ENCODE measurements around the gene CDR2L. TPM values are rescaled to one million over a fixed set of nuclear protein-coding genes. Genes with fewer than 3 reads are reported as not detected.
"Not testable (repeated sequence)": the region's sequence is repeated elsewhere in the genome, so short reads cannot be mapped to it uniquely, and the experiment has no call there.

Gene CDR2L
- total RNA-seq, 1 experiment from 2014 or later, result 3.8 TPM

DNA sequence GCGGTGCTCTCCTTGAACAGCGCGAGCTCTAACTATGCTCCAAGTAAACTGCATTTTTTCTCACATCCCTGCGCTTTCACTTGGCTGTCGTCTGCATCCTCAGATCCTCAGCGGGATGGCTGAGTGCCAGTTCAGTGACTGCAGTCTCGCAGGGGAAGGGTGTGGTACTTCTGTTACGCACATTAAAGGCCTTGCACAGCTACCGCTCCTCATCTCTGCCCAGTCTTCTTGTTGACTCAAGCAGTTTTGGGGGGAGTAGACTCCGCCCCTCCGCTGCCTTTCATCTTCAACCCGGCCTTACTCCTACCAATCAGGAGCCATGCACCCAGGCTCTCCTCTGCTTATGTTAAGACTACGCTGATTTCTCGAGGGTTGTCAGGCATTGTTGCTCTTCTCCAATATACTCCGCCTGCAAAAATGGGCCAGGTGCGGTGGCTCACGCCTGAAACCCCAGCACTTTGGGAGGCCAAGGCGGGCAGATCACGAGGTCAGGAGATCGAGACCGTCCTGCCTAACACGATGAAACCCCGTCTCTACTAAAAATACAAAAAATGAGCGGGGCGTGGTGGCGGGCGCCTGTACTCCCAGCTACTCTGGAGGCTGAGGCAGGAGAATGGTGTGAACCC, 49.3 kb downstream of the CDR2L start:
- DNase-seq (ENCODE audit: low read depth), result no peak

DNA sequence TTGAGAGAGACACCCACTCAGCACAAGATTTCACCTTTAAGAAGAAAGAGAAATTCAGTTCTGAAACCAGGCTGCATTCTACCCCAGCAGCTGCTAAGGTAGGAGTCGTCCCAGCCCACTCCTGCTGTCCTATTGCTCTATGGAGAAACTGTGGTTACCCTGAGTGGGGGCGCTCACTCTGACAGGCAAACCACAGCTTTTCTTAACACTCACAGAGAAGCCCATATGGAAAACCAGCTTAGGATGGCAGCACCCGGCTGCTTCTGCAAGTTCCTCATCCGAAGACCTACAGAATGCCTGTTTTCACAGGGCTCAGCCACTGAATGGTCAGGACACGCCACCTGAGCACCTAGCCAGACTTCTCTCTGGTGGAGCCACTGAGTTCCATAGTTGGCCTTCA, 51.8 kb downstream of the CDR2L start:
- DNase-seq (ENCODE audit: low read depth), result no peak

DNA sequence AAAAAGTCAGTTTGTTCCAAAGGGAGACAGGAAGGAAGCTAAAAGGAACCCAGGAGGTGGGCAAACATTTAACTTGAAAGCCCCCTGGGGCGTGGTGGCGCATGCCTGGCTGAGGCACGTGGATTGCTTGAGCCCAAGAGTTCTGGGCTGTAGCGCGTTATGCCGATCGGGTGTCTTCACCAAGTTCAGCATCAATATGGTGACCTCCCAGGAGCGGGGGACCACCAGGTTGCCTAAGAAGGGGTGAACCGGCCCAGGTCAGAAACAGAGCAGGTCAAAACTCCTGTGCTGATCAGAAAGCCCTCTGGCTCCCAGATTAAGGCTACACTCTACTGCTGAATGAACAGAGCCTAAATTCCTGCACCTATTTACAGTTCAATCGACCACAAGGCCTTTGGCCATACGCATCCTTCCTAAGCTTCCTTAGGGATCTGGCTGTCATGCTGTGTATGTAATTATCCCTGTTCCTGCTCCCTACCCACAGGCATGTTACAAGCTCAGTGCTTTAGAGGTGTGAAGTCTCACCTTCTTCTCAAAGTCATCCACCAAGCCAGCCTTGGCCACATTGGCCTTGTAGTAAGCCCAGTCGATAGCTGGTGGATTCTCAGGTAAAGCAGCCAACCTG, 54.3 kb downstream of the CDR2L start:
- DNase-seq (ENCODE audit: low read depth), result no peak

DNA sequence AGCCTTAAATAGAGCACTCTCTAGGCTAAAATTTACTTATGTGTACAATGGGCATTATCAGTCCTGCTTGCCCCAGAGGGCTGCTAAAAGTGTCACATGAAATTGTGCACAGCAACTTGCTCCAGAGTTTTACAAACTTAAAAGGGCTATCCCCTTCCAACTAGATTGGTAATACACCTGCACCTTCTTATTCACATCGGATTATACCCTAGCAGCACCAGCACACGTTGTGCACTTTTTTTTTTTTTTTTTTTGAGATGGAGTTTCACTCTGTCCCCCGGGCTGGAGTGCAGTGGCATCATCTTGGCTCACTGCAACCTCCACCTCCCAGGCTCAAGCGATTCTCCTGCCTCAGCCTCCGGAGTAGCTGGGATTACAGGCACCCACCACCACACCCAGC, 56.4 kb downstream of the CDR2L start:
- DNase-seq (ENCODE audit: low read depth), result not testable (repeated sequence)

- no peak for DNase-seq (ENCODE audit: low read depth)
Observed at GRCh38 chr17:75044716-75045115, 57.3 kb downstream of the CDR2L start.

- DNase-seq (ENCODE audit: low read depth), result not testable (repeated sequence)
Observed at GRCh38 chr17:75045946-75046406, 58.5 kb downstream of the CDR2L start.

DNA sequence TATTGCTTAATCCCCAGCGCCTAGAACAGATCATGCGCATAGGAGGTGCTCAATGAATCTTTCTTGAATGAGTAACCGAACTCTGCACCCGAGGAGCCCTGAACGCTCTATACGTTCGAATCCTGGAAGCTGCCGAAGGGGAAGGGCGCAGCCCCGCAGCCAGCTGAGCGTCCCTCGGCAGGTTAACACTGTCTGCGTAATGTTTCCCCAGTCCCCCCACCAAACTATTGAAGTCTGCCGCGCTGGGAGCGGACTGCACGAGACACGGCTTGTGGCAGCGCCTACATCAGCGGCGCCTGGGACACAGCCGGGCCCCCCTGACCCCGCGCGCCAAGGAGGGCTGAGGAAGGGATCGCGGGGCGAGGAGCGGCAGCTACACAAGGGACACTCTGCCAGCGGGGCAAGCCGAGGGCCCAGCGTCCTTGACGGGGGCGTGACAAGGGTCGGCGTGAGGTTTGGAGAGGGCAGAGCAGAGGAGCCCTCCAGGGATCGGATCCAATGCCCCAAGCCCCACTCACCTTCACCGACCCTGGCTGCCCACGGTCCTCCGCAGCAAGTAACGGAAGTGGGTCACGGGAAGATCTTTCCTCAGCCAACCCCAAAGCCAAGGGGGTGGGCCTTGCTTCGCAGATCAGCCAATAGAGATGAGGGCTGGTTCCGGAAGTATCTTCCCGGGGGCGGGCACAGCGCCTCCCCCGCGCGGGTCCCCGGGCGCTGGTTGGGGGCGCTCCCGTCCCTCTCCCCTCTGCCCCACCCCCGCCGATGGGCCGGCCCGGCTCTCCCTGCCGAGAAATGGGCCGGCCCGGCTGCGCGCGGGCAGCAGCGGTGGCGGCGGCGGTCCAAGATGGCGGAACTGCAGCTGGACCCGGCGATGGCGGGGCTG, 59.2 kb downstream of the CDR2L start, which contains the start of the genes ATP5PD and KCTD2:
ATP5PD (minus strand) TSS at position 563 of the 883 bp plus-strand sequence. CDS start 4,319 bp downstream, outside the sequence.
KCTD2 (plus strand) TSS at position 819 of the 883 bp plus-strand sequence; CDS start at position 845, 26 bp downstream.
- peak; percentile 95 for DNase-seq (ENCODE audit: low read depth)

GRCh38 chr17:75047398-75048098, 60.1 kb downstream of the CDR2L start:
- DNase-seq (ENCODE audit: low read depth), result no peak

DNA sequence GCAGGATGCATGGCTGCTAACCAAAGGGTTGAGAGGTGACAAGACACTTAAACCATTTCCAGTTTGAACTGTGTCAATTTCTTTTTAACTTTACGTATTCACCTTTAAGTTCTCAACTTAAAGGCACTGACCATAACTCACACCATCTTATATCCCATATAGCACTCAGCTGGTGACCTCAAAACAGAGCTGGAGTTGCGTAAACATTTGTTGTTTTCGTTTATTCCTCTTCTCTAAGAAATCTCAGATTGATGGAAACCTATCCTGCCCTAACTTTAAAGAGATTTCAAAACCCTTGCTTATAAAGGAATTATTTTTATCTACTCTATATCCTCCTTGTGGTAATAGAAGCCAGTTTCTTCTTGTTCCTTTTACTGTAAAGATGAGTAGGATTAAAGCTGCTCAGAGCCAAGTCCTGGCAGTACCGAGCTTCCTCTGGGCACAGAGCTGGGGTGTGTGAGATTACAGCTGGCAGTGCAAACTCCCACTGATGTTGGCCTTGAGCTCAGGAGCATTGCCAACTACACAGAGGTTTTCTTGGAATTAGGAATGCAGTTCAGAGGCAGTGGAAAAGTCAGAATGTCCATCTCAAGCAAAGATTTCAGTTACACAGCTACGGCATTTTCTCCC, 60.9 kb downstream of the CDR2L start:
- no peak for DNase-seq (ENCODE audit: low read depth)

- no peak for DNase-seq (ENCODE audit: low read depth)
Observed at GRCh38 chr17:75049057-75049456, 61.6 kb downstream of the CDR2L start.

DNA sequence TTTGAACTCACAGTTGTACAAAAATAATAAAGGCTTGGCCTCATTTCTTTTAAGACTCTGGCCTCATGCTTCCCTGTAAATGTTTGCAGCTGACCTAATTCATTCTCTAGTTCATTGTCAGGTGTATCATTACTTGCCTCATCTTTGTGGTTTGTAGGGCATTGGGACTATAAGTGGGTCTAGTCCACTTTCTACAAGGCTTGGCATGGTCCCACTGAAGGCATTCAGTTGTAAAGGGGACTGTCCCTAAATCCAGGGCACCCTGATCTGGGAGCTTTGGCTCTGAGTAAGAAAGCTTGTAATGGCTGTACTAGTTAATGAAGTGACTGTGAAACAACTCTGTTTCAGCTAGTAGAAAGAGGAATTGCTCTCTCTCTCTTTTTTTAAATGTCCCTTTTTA, 62.3 kb downstream of the CDR2L start:
- no peak for DNase-seq (ENCODE audit: low read depth)

DNA sequence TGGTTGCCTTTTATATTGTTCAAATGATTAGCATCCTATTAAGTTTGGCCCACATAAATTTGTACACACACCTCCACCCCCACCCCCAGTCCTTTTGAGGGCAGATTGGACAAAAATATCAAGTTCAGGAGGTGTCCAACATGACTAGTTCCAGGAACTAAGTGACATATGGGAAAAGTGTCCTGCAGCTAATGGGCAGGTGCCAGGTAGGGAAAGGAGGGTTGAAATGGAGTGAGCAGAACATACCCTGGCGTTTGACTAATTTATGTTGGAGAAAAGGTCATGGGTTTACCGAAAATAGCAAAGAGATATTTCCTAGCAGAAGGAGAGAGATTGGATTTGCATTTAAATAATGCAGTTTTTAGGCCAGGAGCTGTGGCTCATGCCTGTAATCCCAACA, 64.5 kb downstream of the CDR2L start:
- DNase-seq (ENCODE audit: low read depth), result no peak

Small RNA genes lying within 50 kb of the gene (small RNA-seq; reads per million reads assigned to genes)
- gene RN7SL573P, result not detected
- gene RNU6-362P, result not detected

Other genes with a start within 250 kb of the CDR2L start
- gene NHERF1, start 239.0 kb upstream of the CDR2L start, total RNA-seq (2014; rRNA removed; shearing (Covaris generic)), result 32.8 and 41.8 TPM in 2 replicates
- 21.9 and 32.6 TPM in 2 replicates for gene NAT9, start 211.3 kb upstream of the CDR2L start, total RNA-seq (2014; rRNA removed; shearing (Covaris generic))
- gene GRIN2C, start 127.7 kb upstream of the CDR2L start, total RNA-seq (2014; rRNA removed; shearing (Covaris generic)), result 0.07 and 0.10 TPM in 2 replicates
- 46.9 and 48.7 TPM in 2 replicates for gene FDXR, start 114.6 kb upstream of the CDR2L start, total RNA-seq (2014; rRNA removed; shearing (Covaris generic))
- gene FADS6, start 94.0 kb upstream of the CDR2L start, total RNA-seq (2014; rRNA removed; shearing (Covaris generic)), result not detected in 2 replicates
- gene USH1G, start 64.4 kb upstream of the CDR2L start, total RNA-seq (2014; rRNA removed; shearing (Covaris generic)), result not detected in 2 replicates
- gene OTOP2, start 63.4 kb upstream of the CDR2L start, total RNA-seq (2014; rRNA removed; shearing (Covaris generic)), result not detected in 2 replicates
- not detected in 2 replicates for gene OTOP3, start 51.7 kb upstream of the CDR2L start, total RNA-seq (2014; rRNA removed; shearing (Covaris generic))
- 0.13 and 1.8 TPM in 2 replicates for gene HID1, start 14.9 kb upstream of the CDR2L start, total RNA-seq (2014; rRNA removed; shearing (Covaris generic))
- gene MRPL58, start 25.0 kb downstream of the CDR2L start, total RNA-seq (2014; rRNA removed; shearing (Covaris generic)), result 110 and 114 TPM in 2 replicates
- 259 and 270 TPM in 2 replicates for gene ATP5PD, start 59.3 kb downstream of the CDR2L start, total RNA-seq (2014; rRNA removed; shearing (Covaris generic))
- 17.2 and 18.6 TPM in 2 replicates for gene KCTD2, start 59.6 kb downstream of the CDR2L start, total RNA-seq (2014; rRNA removed; shearing (Covaris generic))
- not detected in 2 replicates for gene SLC16A5, start 100.3 kb downstream of the CDR2L start, total RNA-seq (2014; rRNA removed; shearing (Covaris generic))
- 8.0 and 8.2 TPM in 2 replicates for gene ARMC7, start 122.3 kb downstream of the CDR2L start, total RNA-seq (2014; rRNA removed; shearing (Covaris generic))
- gene NT5C, start 144.1 kb downstream of the CDR2L start, total RNA-seq (2014; rRNA removed; shearing (Covaris generic)), result 150 and 161 TPM in 2 replicates
- 260 and 308 TPM in 2 replicates for gene JPT1, start 166.9 kb downstream of the CDR2L start, total RNA-seq (2014; rRNA removed; shearing (Covaris generic))
- 314 and 319 TPM in 2 replicates for gene SUMO2, start 195.3 kb downstream of the CDR2L start, total RNA-seq (2014; rRNA removed; shearing (Covaris generic))
- gene NUP85, start 218.0 kb downstream of the CDR2L start, total RNA-seq (2014; rRNA removed; shearing (Covaris generic)), result 45.1 and 45.6 TPM in 2 replicates

Data from HT1080 (cell line).